Ovary (tissue), 9 donors: ENCODE data around the gene ASIC2. TPM values are rescaled to one million over a fixed set of nuclear protein-coding genes. Genes with fewer than 3 reads are reported as not detected.

ENCODE experiments used
- DNase-seq, 5 donors: peaks; one replicate each; pipeline ENCODE4 v3.0.0-alpha.2; 2019 to 2020
- H3K27ac ChIP-seq, 2 donors: fragments of 200-600 bp; one replicate each; pipeline versions ENCODE4 v1.5.1 to v1.8.0; 2019 to 2022
- H3K27me3 ChIP-seq: fragments of 200-600 bp; one replicate; pipeline ENCODE4 v1.8.0; 2022
- H3K36me3 ChIP-seq: fragments of 200-600 bp; sonication (generic); one replicate; pipeline ENCODE4 v1.5.1; 2019
- H3K4me1 ChIP-seq: one replicate; pipeline ENCODE4 v1.8.1; 2013; ENCODE audit warnings: mild to moderate bottlenecking, moderate library complexity; ENCODE audit not compliant: insufficient read depth
- H3K4me3 ChIP-seq: fragments of 200-600 bp; sonication (generic); one replicate; pipeline ENCODE4 v1.5.1; 2017
- H3K9me3 ChIP-seq, 2 donors: fragments of 200-600 bp in 1 of 2; sonication (generic) in 1 of 2; one replicate each; pipeline versions ENCODE4 v1.5.1 to v1.8.1; 2013 to 2019; ENCODE audit warnings: mild to moderate bottlenecking in 1 of 2, moderate library complexity in 1 of 2
- CTCF ChIP-seq, 3 donors: fragments of 450-650 bp in 2 of 3; fragments of 200-600 bp in 1 of 3; IDR thresholded peaks; one replicate each; pipeline versions ENCODE4 v1.5.1 to v1.8.0; 2016 to 2022; ENCODE audit warnings: antibody characterized with exemption in 3 of 3, mild to moderate bottlenecking in 1 of 3
- EP300 ChIP-seq: sonication (generic); formaldehyde crosslinking; IDR thresholded peaks from one replicate; pipeline ENCODE4 v1.6.1; 2017; ENCODE audit warnings: antibody characterized with exemption
- POLR2A ChIP-seq: fragments of 450-650 bp; IDR thresholded peaks from one replicate; pipeline ENCODE4 v1.6.1; 2017; ENCODE audit warnings: antibody characterized with exemption, mild to moderate bottlenecking, moderate library complexity
- WGBS, 3 donors: extraction: QIAGEN DNeasy Blood & Tissue Kit in 1 of 3; methylation state at CpG; one replicate each; pipeline versions ENCODE4 v1.1.5 to v1.1.7; 2013 to 2017; 5-methylcytosine and 5-hydroxymethylcytosine counted together
- intact Hi-C, 4 donors: fragments of 100-400 bp; cut with DNase I; formaldehyde crosslinking; loops; one replicate each; pipeline versions ENCODE4 v1.11.0 to v1.15.1; 2022 to 2023
- polyA plus RNA-seq, 2 donors: library from polyadenylated mRNA; stranded (reverse); fragments of 200-250 nt in 1 of 2; fragments of 350-450 nt in 1 of 2; fragmentation: Illumina TruSeq in 1 of 2; extraction: RNeasy Lipid Tissue Mini Kit (QIAGEN cat#74804) in 1 of 2; gene quantifications; one replicate each; pipeline ENCODE4 v1.2.3, GENCODE V29; 2013 to 2014
- total RNA-seq, 7 donors: library from RNA; depleted of rRNA in 2 of 7; stranded (reverse); fragments of >200 nt in 2 of 7; fragmentation: NEBNext Ultra II Directional in 3 of 7; extraction: Animal tissue kit (Norgen Biotek cat#: 25700) in 3 of 7; gene quantifications; one replicate each; pipeline versions ENCODE4 v1.1.0 to v1.2.4, GENCODE V29; 2016 to 2023
- donor health status: DM: no; HTN: no; CAD: no; lungs with moderate emphysema.
- donor health status: DM: no; HTN: no; CAD: no.
- donor health status: Bipolar disorder and iron deficiency.
- donor health status: DM: yes; HTN: yes; CAD: no.
- donor health status: DM: no; HTN: no; CAD: no.
- donor health status: DM: yes; HTN: yes; CAD: no.

Gene ASIC2
- total and polyA plus RNA-seq, 9 donors, result 0.04 to 1.3 (median 0.24) TPM; not detected in 2

- TF ChIP-seq CTCF (IDR thresholded peaks at IDR 0.05) (no peak), POLR2A (no peak), EP300 (no peak)
- no peak for DNase-seq
- Histone ChIP-seq H3K27ac (no peak overlapping the region), H3K36me3 (no peaks in the 10 kb centered on the region), H3K27me3 (no peaks in the 10 kb centered on the region), H3K4me3 (no peak overlapping the region), H3K4me1 (no peaks in the 10 kb centered on the region), H3K9me3 (no peaks in the 10 kb centered on the region)
- intact Hi-C loops, result no loop called here
- 50 to 54% (median 53%) methylated on average over 6 of the region's 6 CpGs for WGBS, 3 donors
Observed at GRCh38 chr17:33322063-33322462, 29.0 kb upstream of the ASIC2 start.

GRCh38 chr17:33318241-33318640, 25.1 kb upstream of the ASIC2 start:
- no peaks in the 10 kb centered on the region for H3K36me3 ChIP-seq
- no peak for TF ChIP-seq POLR2A
- TF ChIP-seq CTCF (IDR thresholded peaks at IDR 0.05), result no peak
- no peak for TF ChIP-seq EP300
- no peaks in the 10 kb centered on the region for H3K9me3 ChIP-seq
- no peak for DNase-seq
- intact Hi-C loops, result no loop called here
- H3K4me3 ChIP-seq, result no peak overlapping the region
- WGBS, 3 donors, result 37 to 45% (median 41%) methylated on average over 3 of the region's 3 CpGs
- no peaks in the 10 kb centered on the region for H3K27me3 ChIP-seq
- no peak overlapping the region for H3K27ac ChIP-seq
- H3K4me1 ChIP-seq, result no peaks in the 10 kb centered on the region

GRCh38 chr17:33316746-33317145, 23.7 kb upstream of the ASIC2 start:
- no peak for DNase-seq

GRCh38 chr17:33310296-33310695, 17.2 kb upstream of the ASIC2 start:
- WGBS, 3 donors, result 34 to 43% (median 36%) methylated on average over 2 of the region's 2 CpGs
- DNase-seq, result no peak

More at GRCh38 chr17:33316746-33317145, 23.7 kb upstream of the ASIC2 start:
- intact Hi-C loops, result no loop called here
- Histone ChIP-seq H3K27me3 (no peaks in the 10 kb centered on the region), H3K36me3 (no peaks in the 10 kb centered on the region), H3K9me3 (no peaks in the 10 kb centered on the region), H3K27ac (no peak overlapping the region), H3K4me1 (no peaks in the 10 kb centered on the region), H3K4me3 (no peak overlapping the region)
- TF ChIP-seq POLR2A (no peak), CTCF (IDR thresholded peaks at IDR 0.05) (no peak), EP300 (no peak)
- WGBS, 3 donors, result 67 to 77% (median 72%) methylated on average over 6 of the region's 6 CpGs

More at GRCh38 chr17:33310296-33310695, 17.2 kb upstream of the ASIC2 start:
- TF ChIP-seq POLR2A (no peak), CTCF (IDR thresholded peaks at IDR 0.05) (no peak), EP300 (no peak)
- intact Hi-C loops, result no loop called here
- H3K4me1 ChIP-seq, result no peaks in the 10 kb centered on the region
- H3K27me3 ChIP-seq, result no peaks in the 10 kb centered on the region
- no peak overlapping the region for H3K27ac ChIP-seq
- no peaks in the 10 kb centered on the region for H3K9me3 ChIP-seq
- no peaks in the 10 kb centered on the region for H3K36me3 ChIP-seq
- H3K4me3 ChIP-seq, result no peak overlapping the region
